HL-60/S4 (cell line): Measurements from ENCODE around the gene NEUROD2.

Experiments
- in situ Hi-C: fragments of 300-500 bp; cut with MboI; formaldehyde crosslinking; loops from 2 replicates; pipeline ENCODE4 v1.14.3; 2022; ENCODE audit warnings: low sequenced_read_pairs

NEUROD2 gene

DNA sequence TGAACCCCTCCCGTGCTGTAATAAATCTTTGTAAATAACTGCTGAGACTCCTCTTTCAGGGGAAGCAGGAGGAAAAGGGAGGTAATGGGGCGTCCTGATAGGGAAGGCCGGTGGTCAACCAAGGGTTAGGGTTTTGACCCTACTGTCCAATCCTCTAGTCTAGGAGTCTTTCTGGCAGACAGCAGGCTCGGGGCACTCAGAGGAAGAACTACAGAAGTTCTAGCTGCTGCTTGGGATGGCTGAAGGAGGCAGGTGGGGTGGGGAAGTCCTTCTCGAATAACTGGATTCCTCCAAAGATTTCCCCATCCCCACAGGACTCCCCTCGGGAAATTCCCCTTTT lies 28.8 kb upstream of the NEUROD2 start:
- in situ Hi-C loops = loop anchor here (10.0 kb wide), 1 partner anchor 118 kb away; no protein-coding TSS in a partner anchor

DNA sequence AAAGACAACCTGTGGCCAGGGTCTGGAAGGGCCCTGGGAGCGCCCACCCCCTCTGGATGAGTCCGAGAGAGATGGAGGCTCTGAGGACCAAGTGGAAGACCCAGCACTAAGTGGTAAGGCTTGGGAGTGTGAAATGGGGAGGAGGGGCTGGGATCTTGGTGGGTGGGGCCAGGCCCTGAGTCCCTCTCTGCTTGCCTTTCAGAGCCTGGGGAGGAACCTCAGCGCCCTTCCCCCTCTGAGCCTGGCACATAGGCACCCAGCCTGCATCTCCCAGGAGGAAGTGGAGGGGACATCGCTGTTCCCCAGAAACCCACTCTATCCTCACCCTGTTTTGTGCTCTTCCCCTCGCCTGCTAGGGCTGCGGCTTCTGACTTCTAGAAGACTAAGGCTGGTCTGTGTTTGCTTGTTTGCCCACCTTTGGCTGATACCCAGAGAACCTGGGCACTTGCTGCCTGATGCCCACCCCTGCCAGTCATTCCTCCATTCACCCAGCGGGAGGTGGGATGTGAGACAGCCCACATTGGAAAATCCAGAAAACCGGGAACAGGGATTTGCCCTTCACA lies 28.0 kb upstream of the NEUROD2 start:
- in situ Hi-C loops = loop anchor here (10.0 kb wide), 1 partner anchor 119 kb away; no protein-coding TSS in a partner anchor

DNA sequence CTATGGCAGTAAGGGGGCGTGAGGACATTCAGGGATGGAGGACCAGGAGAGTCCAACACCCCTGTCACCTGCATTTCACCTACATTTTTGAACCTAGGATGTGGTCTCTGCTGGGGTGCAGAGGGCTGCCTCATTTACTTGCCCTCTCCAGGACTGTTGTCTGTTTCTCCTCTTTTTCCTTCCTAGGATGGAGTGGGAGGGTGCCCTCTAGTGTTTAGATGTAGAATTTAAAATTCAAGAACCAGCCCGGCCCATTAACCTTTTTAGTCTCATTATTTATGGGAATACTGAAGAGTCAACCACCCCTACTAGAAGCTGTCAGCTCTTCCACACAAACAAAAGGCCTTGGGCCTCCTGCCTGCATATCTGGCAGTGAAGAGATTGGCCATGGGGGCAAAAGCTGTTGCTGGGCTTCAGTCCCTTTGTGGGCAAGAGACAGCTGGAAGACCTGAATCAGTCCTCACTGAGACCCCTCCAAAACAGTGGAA lies 26.7 kb upstream of the NEUROD2 start:
- in situ Hi-C loops = loop anchor here (10.0 kb wide), 1 partner anchor 120 kb away; no protein-coding TSS in a partner anchor

DNA sequence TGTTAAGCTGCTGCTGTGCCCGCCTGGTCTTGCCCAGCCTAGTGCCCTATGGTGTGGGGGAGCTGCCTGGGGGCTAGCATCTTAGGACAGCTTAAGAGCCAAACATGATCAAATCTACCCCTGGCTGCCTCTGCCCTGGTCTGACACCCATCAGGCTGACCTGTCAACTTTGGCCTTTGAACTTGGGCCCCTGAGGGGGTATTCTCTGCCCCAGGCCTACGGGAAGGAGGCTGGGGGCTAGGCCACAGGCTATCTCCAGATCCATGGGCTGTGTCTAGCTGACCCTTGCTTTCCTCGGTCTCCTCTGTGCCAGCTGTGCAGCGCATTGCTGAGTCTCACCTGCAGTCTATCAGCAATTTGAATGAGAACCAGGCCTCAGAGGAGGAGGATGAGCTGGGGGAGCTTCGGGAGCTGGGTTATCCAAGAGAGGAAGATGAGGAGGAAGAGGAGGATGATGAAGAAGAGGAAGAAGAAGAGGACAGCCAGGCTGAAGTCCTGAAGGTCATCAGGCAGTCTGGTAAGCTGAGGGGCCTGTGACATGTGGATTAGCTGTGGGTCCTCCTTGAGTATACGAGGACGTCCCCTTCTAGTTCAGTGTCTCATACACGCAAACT lies 26.0 kb upstream of the NEUROD2 start:
- in situ Hi-C loops = loop anchor here (10.0 kb wide), 1 partner anchor 121 kb away; no protein-coding TSS in a partner anchor

DNA sequence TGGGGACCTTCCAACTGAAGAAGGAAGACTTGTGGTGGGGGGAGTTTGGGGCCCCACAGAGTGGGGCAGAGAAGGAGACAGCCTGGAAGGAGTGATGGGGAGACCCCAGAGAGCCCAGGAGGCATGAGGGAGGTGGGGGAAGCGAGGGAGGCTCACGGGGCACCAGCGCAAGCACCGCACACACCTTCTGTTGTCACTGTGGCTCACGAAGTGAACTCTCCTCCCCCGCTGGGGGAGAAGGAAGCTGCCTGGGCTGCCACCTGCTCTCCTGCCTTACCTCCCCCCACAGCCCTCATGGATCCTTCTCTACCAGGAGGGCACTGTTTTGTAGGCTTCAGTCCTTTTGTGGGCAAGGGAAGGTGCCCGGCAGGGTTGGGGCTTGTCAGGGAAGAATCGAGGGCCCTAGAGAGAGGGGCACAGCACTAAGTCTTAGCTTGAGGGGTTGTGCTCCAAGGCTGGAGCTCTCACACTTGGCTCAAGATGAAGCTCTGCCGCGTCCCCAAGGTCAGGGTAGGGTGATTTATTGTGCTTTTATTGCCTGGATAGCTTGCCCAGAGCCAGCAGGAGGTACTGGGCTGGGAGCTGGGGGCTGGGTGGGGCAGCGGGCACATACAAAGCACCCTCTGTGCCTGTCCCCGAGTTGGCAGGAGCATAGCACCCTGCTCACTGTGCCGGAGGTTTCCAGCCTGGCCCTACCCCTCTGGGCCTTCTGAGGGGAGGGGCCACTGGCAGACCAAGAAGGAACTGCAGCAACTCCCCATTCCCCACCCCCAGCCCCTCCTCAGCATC lies 24.6 kb upstream of the NEUROD2 start:
- in situ Hi-C loops = loop anchor here (10.0 kb wide), 1 partner anchor 122 kb away; no protein-coding TSS in a partner anchor

DNA sequence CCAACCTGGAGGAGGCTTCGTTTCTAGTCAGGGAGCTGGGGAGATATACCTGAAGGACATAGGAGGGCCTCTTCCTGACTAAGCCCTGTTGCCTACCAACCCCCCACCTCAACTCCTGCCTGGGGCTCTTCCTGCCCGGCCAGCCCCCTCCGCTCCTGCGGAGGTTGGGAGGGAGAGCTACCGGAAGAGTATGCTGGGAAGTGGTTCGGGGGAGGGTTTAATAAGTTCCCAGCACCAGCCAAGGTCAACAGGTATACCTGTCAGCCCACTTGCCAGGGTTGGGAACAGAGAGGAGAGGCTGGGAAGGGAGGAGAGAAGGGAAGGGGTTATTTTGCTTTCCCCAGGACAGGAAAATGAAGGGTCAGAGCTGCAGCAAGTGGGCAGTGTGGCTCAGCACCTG lies 23.7 kb upstream of the NEUROD2 start:
- in situ Hi-C loops = loop anchor here (10.0 kb wide), 1 partner anchor 123 kb away; no protein-coding TSS in a partner anchor

DNA sequence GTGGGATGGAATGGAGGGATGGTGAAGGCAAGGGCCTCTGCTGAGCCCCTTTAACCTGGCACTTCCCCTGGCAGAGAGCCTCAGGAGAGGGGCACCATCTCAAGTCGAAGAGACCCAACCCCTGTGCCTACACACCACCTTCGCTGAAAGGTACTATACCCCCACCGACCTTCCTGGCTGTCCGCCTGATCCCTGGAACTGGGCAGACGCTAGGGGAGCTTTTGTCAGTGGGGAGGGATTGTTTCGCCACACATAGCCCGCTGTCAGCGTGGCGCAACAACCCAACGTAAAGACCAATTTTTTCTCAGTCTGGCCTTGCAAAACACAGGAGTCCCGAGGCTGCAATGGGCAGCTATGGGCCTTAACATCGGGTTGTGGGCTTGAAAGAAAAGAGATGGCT lies 22.2 kb upstream of the NEUROD2 start:
- in situ Hi-C loops = loop anchor here (10.0 kb wide), 1 partner anchor 125 kb away; no protein-coding TSS in a partner anchor

DNA sequence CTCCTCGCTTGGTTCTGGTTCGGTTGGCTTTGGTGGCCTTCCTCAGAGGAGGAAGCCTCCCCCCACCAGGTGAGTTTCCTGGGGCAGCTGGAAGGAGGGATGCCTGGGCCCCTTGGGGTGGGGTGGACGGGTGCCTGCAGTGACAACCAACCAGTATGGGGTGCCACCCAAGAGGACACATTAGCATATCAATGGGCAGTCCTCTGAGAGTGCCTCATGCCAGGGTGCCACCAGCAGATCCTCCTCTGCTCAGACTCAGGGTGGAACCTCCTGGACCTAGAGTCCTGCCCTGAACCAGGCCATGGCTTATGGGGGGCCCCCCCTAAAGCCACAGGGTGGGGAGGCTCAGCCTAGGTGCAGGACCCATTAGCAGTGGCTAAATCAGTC lies 21.8 kb upstream of the NEUROD2 start:
- in situ Hi-C loops = no loop called here

DNA sequence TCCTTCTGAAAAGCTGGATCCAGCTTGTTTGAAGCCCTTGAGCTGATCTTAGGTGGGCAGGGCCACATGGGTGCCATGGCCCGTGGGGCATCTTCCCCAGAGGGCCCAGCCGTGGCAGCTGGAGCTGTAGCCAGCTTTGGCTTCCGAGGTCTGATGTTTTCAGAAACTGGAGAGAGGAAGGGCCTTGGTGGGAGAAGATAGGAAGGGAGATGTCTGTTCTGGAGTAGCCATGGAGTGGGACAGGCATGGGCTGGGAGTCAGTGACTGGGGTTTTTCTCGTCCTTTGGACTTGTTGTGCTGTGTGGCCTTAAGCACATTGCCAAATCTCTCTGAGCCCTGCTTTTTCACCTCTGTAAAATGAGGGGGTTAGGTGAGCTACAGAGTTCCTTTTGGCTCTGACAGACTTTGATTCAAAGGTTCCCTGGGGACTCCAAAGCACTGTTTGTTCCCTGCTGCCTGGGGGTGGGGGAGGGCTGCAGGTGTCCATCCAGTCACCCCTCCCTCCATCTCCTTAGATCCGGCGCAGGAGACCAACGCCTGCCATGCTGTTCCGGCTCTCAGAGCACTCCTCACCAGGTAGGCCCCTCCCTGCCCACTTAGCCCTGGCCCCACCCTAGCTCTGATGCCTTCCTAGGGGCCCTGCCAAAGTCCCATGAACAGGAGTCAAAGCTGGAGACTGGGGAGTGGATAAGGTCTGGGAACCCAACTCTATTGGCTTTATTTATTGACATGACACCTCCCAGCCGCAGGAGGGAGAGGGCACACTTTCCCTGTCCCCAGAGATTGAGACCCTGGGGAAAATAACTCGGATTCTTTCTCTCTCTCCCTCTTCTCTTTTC lies 21.2 kb upstream of the NEUROD2 start:
- in situ Hi-C loops = no loop called here

DNA sequence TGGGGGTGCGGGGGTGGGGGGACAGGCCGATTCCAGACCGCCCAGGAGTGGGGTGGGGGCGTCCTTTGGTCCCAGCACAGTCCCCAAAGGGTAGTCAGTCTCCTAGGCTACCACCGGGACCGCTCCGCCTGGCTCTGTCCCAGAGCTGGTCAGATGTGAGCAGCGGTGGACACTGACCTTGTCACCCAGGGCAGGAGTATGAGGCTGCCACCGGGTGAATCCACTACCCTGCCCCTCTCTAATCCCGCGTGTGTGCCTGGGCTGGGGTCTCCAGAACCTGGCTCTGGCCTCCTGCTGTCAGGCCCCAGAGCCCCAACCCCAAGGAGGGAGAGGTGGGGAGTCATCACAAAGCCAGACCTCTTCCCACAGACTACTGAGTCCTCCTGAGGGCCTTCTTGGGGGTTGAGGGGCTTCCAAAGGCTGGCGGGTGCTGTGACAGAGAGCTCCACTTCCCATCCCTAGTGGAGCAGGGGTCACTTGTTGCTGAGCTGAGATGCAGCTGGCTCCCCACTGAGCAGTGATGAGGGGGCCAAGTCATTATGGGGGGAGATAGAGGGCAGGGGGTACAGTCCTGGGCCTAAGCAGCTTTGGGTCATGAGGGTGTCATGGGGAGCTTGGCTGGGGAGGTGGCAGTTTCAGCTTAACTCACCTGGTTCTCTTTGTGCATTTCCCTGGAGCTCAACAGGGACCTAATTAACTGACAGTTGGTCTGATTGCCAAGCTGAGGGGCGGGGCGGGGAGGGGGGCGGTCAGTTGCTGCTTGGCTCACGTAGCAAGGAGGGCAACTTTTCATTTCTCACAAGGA lies 20.2 kb upstream of the NEUROD2 start:
- in situ Hi-C loops = no loop called here

DNA sequence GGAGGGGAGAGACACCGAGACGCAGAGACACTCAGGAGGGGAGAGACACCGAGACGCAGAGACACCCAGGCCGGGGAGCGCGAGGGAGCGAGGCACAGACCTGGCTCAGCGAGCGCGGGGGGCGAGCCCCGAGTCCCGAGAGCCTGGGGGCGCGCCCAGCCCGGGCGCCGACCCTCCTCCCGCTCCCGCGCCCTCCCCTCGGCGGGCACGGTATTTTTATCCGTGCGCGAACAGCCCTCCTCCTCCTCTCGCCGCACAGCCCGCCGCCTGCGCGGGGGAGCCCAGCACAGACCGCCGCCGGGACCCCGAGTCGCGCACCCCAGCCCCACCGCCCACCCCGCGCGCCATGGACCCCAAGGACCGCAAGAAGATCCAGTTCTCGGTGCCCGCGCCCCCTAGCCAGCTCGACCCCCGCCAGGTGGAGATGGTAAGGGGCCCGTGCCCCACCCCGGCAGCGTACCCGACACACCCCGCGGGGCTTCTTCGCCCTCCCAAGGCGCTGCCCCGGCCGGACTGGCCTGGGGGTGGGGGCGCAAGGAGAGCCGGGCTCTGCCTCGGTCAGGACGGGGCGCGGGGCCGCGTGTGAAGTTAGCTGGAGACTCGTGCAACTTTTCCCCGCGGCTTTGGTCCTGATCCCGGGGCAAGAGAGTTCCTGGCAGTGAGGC lies 19.5 kb upstream of the NEUROD2 start:
- in situ Hi-C loops = no loop called here

DNA sequence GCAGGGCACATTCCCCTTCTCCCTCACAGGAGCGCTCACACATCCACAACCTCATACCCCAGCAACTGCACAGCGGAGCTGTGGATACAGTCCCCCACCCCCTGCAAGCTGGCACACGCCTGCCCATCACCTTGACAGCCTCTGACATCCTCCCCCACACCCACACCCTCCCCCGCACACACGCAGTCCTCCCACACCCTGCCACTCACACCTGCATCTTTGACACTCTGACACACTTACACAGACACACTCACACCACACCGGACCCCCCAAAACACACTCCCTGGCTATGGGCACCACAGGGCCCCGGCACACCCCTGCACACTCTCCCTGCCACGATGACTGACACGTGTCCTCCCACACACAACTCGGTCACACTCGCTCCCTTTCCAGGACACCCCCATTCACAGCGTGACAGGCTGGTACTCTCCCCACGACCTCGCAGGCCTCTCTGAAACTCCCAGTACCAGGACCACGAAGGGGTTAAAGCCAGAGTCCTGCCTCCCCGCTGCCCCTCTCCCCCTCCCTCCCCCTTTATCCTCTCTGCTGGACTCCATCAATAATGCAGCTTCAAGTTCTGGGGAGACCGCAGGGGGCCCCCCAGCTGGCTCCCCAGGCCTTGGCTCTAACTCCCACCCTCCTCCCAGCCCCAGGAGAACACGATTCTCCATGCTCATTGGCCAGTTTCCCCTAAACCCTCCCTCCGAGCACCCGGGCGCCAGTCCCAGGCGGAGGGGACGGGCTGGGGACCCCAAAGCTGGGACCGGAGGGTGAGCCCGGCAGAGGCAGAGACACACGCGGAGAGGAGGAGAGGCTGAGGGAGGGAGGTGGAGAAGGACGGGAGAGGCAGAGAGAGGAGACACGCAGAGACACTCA lies 18.7 kb upstream of the NEUROD2 start, which contains the start of gene PPP1R1B:
PPP1R1B (plus strand) TSS at position 782 of the 876 bp plus-strand sequence. CDS start 441 bp downstream, outside the sequence.
- in situ Hi-C loops = no loop called here

DNA sequence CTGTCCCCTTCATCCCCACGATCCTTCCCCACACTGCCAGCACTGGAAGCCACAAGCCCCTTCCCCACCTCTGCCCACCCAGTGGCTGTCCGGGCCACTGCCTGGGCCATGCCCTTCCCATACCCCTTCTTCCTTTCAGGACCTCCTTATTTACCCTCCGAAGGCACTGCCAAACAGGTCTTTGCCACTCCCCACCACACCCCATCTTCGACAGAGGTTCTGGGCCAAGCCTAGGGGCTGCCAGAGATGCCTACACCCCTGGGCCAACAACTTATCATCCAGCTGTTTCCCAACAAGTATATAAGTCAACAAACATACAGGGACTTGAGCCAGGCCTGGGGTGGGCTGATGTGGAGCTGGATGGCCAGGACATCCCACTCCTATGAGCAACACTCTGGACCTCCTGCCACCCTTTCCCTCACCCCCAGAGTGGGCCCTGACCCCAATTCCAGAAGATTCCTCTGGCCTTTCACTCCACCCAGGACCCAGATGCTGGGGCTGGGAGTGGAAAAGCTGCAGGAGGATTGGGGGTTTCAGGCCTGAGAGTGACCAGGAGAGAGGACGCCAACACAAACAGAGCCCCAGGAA lies 17.6 kb upstream of the NEUROD2 start:
- in situ Hi-C loops = no loop called here

DNA sequence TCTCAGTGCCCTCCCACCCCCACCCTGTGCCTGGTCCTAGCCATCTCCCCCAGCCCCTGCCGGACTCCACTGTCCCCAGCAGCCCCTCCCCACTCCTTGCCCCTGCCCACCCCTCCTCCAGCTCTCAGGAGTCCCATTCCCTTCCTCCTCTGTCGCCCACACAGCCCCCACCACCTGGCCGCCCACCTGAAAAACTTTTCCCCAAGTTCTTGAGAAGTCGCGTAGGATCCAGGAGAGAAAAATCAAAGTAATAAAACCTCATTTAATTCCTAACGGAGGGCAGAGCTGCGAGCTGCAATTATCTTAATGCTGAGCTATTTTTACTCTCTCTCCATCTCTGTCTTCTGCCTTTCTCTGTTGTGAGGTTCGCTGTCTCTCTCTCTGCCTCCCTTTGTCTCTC lies 16.6 kb upstream of the NEUROD2 start:
- in situ Hi-C loops = no loop called here

DNA sequence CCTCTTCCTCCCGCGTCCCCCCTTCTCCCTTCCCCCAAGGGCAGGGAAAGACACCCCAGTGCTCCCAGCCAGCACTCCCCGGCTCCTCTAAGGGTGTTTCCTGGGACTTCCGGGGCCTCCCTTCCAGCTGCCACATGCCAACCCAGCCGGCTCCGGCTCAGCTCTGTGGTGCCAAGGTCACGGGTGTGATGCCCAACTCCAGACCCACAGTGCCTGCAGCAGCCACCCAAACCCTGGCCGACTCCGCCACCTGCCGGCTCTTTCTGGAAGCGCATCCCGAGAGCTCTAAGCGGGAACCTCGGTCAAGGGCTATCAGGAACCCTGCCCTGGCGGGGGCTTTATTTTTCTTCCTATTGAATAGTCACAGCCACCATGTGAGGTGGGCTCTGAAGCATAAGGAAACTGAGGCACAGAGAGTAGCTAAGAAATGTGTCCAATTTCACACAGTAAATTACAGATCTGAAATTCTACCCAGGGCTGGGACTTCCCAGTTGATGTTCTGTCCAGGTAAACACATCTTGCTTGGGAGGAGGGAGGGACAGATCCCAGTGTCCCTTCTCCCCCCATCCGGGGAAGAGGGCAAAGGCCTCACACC lies 15.7 kb upstream of the NEUROD2 start:
- in situ Hi-C loops = no loop called here

DNA sequence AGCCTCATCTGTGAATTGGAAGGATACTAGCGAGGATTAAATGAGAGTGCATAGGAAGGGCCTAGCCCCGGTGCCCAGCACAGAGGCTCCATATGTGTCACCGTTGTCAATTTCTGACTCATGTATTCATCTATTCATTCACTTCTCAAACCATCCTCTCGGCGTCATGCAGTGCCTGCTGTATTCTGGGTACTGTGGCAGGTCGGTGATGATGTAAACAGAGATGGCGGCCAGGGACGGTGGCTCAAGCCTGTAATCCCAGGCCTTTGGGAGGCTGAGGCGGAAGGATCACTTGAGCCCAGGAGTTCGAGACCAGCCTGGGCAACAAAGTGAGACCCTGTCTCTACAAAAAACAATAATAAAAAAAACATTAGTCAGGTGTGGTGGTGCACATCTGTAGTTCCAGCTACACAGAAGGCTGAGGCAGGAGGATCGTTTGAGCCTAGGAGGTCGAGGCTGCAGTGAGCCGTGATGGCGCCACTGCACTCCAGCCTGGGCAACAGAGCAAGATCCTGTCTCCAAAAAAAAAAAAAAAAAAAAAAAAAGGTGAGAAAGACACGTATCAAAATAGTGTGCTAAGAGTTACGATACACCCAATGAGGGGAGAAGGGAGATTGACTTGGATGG lies 14.8 kb upstream of the NEUROD2 start:
- in situ Hi-C loops = no loop called here
